SK-N-MC (cell line): ENCODE measurements around the gene ANKS3.
"Not testable (repeated sequence)": the region's sequence is repeated elsewhere in the genome, so short reads cannot be mapped to it uniquely, and the experiment has no call there.

Experiments used
- DNase-seq: peaks from one replicate; pipeline ENCODE4 v3.0.0-alpha.2; 2011; ENCODE audit warnings: low read depth, low spot score
- H3K27ac ChIP-seq: fragments of 200-600 bp; sonication (generic); 2 replicates; pipeline ENCODE4 v1.5.1; 2016; ENCODE audit warnings: mixed run types
- H3K36me3 ChIP-seq: fragments of 200-600 bp; sonication (generic); 2 replicates; pipeline ENCODE4 v1.6.1; 2017; ENCODE audit warnings: antibody characterized with exemption, low read length, mixed read lengths; ENCODE audit not compliant: insufficient read depth
- H3K4me3 ChIP-seq: fragments of 200-600 bp; sonication (generic); 2 replicates; pipeline ENCODE4 v1.5.1; 2016
- H3K9ac ChIP-seq: fragments of 200-600 bp; sonication (generic); 2 replicates; pipeline ENCODE4 v1.8.0; 2017; ENCODE audit warnings: mixed run types, mixed read lengths; ENCODE audit not compliant: insufficient read length
- H3K9me3 ChIP-seq: fragments of 200-600 bp; sonication (generic); 2 replicates; pipeline ENCODE4 v1.6.1; 2017; ENCODE audit warnings: low read depth, mild to moderate bottlenecking, antibody characterized with exemption, low read length, moderate library complexity, mixed read lengths
- EZH2 ChIP-seq: fragments of 200-600 bp; sonication (generic); IDR thresholded peaks from one replicate; pipeline ENCODE4 v1.6.1; 2017; ENCODE audit warnings: antibody characterized with exemption
- FOXP2 ChIP-seq: optimal IDR thresholded peaks from 2 replicates; pipeline ENCODE3; 2011; ENCODE audit warnings: mild to moderate bottlenecking, moderate library complexity; ENCODE audit not compliant: insufficient read depth; ENCODE audit errors: extremely low read length, control extremely low read depth
- POLR2AphosphoS5 ChIP-seq: IDR thresholded peaks from 2 replicates; pipeline ENCODE4 v1.6.1; 2012; ENCODE audit warnings: mild to moderate bottlenecking, low read depth, low read length, borderline replicate concordance

Gene ANKS3

DNA sequence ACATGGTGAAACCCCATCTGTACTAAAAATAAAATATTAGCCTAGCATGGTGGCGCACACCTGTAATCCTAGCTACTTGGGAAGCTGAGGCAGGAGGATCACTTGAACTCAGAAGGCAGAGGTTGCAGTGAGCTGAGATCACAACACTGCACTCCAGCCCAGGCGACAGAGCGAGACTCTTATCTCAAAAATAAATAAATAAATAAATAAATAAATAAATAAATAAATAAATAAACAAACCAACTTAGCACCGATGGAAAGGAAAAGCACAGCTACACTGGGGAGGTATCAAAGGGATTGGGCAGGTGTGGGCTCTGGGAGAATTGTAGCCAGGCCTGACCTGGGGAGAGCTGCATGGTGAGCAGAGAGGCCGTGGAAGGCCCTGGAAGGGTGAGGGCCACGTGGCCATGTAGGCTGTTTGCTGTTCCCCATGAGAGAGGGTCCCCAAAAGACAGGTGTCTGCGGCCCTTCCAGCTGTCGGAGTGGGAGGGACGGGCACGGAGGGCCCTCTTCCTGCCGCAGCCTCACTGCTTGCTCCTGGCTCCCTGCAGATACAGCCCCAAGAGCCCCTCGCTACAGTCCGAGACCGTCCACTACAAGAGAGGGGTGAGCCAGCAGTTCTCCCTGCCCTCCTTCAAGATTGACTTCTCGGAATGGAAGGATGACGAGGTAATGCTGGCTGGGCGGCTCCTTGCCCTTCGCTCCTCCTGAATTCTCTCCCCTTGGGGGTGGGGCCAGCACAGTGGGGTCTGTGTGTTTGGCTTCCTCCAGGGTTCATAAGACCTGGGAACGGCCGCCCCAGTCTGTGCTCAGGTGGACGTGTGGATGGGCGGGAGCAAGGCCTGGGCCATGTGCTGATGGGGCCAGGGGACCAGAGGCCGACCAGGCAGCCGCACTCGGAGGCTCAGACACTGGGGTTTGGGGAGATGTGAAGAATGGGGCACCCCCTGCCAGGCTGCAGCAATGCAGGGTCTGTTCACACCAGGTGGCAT lies 77.1 kb downstream of the ANKS3 start:
- no peaks in the 10 kb centered on the region for H3K9me3 ChIP-seq
- no peaks in the 10 kb centered on the region; the same call in 1 of the 2 replicates for H3K36me3 ChIP-seq
- no peak overlapping the region for H3K27ac ChIP-seq
- no peak overlapping the region for H3K4me3 ChIP-seq
- no peak overlapping the region for H3K9ac ChIP-seq
- DNase-seq: no peak
- TF ChIP-seq FOXP2 (no peak), EZH2 (no peak), POLR2AphosphoS5 (no peak)

- no peaks in the 10 kb centered on the region; the same call in 1 of the 2 replicates for H3K36me3 ChIP-seq
- no peaks in the 10 kb centered on the region for H3K9me3 ChIP-seq
- H3K4me3 ChIP-seq: no peak overlapping the region
- no peak overlapping the region for H3K9ac ChIP-seq
- TF ChIP-seq POLR2AphosphoS5 (no peak), FOXP2 (no peak), EZH2 (no peak)
- no peak overlapping the region for H3K27ac ChIP-seq
- DNase-seq: no peak
These were observed 77.8 kb downstream of the ANKS3 start for GRCh38 chr16:4656221-4656620.

GRCh38 chr16:4655801-4656200 lies 78.3 kb downstream of the ANKS3 start:
- TF ChIP-seq FOXP2: no peak
- no peak for TF ChIP-seq POLR2AphosphoS5
- TF ChIP-seq EZH2: no peak
- H3K9me3 ChIP-seq: no peaks in the 10 kb centered on the region
- no peak overlapping the region for H3K27ac ChIP-seq
- DNase-seq: no peak
- H3K4me3 ChIP-seq: no peak overlapping the region
- H3K36me3 ChIP-seq: no peaks in the 10 kb centered on the region; the same call in 1 of the 2 replicates
- no peak overlapping the region for H3K9ac ChIP-seq

DNA sequence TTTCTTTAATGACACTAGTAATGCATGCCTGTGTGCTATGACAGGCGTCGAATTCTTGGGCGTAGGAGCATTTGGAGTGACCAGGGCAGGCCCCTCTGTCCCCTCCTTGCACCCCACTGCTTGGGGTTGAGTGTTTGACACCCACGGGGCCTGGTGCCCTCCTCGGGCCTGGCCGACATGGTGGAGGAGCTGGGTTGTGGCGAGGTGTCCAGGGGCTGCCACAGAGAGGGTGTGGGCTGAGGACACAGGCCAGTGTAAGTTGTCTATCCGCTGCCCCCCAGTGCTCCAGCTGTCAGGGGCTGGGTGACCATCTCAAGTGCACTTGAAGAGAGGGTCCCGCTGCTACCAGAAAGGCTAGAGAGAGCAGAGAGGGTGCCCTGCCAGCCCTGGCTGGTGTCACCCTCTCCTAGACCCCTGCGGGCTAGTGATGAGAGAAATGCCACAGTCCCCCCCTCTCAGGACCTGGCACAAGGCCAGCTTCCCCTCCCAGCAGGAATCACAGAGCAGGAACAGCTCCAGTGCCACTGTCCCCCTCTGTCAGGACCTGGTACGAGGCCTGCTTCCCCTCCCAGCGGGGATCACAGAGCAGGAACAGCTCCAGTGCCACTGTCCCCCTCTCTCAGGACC lies 79.0 kb downstream of the ANKS3 start:
- Histone ChIP-seq H3K27ac (no peak overlapping the region), H3K36me3 (no peaks in the 10 kb centered on the region; the same call in 1 of the 2 replicates), H3K9ac (no peak overlapping the region), H3K4me3 (no peak overlapping the region), H3K9me3 (no peaks in the 10 kb centered on the region)
- DNase-seq: no peak
- no peak for TF ChIP-seq FOXP2

GRCh38 chr16:4654011-4654963 lies 79.8 kb downstream of the ANKS3 start:
- Histone ChIP-seq H3K9me3 (no peaks in the 10 kb centered on the region), H3K9ac (no peak overlapping the region), H3K4me3 (no peak overlapping the region), H3K36me3 (no peaks in the 10 kb centered on the region; the same call in 1 of the 2 replicates), H3K27ac (no peak overlapping the region)
- no peak for TF ChIP-seq POLR2AphosphoS5
- no peak for TF ChIP-seq FOXP2
- no peak for TF ChIP-seq EZH2
- no peak for DNase-seq

DNA sequence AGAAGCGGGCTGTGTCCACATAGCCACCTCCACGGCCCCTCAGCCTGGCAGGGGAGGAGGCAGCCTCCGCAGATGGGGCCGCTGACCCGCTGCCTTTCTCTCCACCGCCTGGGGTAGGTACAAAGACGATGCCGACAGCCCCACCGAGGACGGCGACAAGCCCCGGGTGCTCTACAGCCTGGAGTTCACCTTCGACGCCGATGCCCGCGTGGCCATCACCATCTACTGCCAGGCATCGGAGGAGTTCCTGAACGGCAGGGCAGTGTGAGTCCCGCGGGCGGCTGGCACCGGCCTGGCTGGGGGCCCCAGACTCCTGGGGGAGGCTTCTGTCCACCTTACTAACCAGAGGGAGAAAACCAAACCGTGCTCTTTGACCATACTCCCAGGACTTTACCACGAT lies 81.5 kb downstream of the ANKS3 start:
- H3K9ac ChIP-seq: no peak overlapping the region
- H3K36me3 ChIP-seq: no peaks in the 10 kb centered on the region; the same call in 1 of the 2 replicates
- TF ChIP-seq FOXP2 (no peak), POLR2AphosphoS5 (no peak), EZH2 (no peak)
- H3K4me3 ChIP-seq: no peak overlapping the region
- H3K9me3 ChIP-seq: no peaks in the 10 kb centered on the region
- DNase-seq: no peak
- H3K27ac ChIP-seq: no peak overlapping the region

GRCh38 chr16:4651827-4652226 lies 82.2 kb downstream of the ANKS3 start:
- no peak overlapping the region for H3K27ac ChIP-seq
- no peak for TF ChIP-seq FOXP2
- H3K9me3 ChIP-seq: no peaks in the 10 kb centered on the region
- no peaks in the 10 kb centered on the region; the same call in 1 of the 2 replicates for H3K36me3 ChIP-seq
- no peak overlapping the region for H3K9ac ChIP-seq
- no peak for DNase-seq
- no peak overlapping the region for H3K4me3 ChIP-seq

- H3K9ac ChIP-seq, DNase-seq, H3K27ac ChIP-seq, H3K36me3 ChIP-seq, H3K4me3 ChIP-seq, H3K9me3 ChIP-seq: not testable (repeated sequence)
These were observed 83.5 kb downstream of the ANKS3 start for GRCh38 chr16:4650443-4651074.
